Measurements from ENCODE around the gene PCDHB13.
"Not testable (repeated sequence)": the region's sequence is repeated elsewhere in the genome, so short reads cannot be mapped to it uniquely, and the experiment has no call there.

The PCDHB13 gene

DNA sequence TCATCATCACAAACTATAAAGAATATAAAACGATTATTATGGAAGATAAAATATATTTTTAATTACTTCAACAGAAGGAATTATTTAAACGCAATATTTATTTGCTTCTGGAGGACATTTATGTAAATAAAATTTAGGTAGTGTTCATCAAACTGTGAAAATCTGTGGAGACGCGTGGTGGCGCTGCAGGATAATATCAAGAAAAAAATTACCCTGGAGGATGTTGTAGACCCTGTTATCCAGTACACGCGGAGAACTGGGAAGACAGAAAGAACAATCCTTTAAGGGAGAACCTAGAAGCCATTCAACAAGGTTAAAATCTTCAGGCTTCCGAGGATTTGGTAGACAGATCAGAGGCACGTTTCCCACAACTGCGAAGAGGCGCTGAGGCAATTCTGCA lies 5.2 kb upstream of the PCDHB13 start, which contains the start of gene PCDHB12:
PCDHB12 (plus strand) TSS at position 242 of the 400 bp plus-strand sequence. CDS start 189 bp downstream, outside the sequence.
- DNase-seq: no peak

DNA sequence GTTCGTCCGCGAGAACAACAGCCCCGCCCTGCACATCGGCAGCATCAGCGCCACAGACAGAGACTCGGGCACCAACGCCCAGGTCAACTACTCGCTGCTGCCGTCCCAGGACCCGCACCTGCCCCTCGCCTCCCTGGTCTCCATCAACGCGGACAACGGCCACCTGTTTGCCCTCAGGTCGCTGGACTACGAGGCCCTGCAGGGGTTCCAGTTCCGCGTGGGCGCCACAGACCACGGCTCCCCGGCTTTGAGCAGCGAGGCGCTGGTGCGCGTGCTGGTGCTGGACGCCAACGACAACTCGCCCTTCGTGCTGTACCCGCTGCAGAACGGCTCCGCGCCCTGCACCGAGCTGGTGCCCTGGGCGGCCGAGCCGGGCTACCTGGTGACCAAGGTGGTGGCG lies 3.4 kb upstream of the PCDHB13 start:
- DNase-seq: not testable (repeated sequence)

- DNase-seq: not testable (repeated sequence)
Observed at GRCh38 chr5:141210849-141211248, 2.9 kb upstream of the PCDHB13 start.

DNA sequence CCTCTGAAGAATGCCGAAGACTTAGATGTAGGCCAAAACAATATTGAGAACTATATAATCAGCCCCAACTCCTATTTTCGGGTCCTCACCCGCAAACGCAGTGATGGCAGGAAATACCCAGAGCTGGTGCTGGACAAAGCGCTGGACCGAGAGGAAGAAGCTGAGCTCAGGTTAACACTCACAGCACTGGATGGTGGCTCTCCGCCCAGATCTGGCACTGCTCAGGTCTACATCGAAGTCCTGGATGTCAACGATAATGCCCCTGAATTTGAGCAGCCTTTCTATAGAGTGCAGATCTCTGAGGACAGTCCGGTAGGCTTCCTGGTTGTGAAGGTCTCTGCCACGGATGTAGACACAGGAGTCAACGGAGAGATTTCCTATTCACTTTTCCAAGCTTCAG lies 864 bp downstream of the PCDHB13 start:
- not testable (repeated sequence) for DNase-seq

DNA sequence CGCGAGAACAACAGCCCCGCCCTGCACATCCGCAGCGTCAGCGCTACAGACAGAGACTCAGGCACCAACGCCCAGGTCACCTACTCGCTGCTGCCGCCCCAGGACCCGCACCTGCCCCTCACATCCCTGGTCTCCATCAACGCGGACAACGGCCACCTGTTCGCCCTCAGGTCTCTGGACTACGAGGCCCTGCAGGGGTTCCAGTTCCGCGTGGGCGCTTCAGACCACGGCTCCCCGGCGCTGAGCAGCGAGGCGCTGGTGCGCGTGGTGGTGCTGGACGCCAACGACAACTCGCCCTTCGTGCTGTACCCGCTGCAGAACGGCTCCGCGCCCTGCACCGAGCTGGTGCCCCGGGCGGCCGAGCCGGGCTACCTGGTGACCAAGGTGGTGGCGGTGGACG lies 1.8 kb downstream of the PCDHB13 start:
- DNase-seq: not testable (repeated sequence)

- DNase-seq: not testable (repeated sequence)
Observed at GRCh38 chr5:141216035-141216434, 2.3 kb downstream of the PCDHB13 start.

- no peak for DNase-seq
Observed at GRCh38 chr5:141223112-141223783, 9.5 kb downstream of the PCDHB13 start, which contains the start of gene PCDHB14. Gene PCDHB14 (plus strand): TSS chr5:141223343. CDS start chr5:141223506, 163 bp downstream.

- not testable (repeated sequence) for DNase-seq
Observed at GRCh38 chr5:141224844-141225243, 11.1 kb downstream of the PCDHB13 start.

DNA sequence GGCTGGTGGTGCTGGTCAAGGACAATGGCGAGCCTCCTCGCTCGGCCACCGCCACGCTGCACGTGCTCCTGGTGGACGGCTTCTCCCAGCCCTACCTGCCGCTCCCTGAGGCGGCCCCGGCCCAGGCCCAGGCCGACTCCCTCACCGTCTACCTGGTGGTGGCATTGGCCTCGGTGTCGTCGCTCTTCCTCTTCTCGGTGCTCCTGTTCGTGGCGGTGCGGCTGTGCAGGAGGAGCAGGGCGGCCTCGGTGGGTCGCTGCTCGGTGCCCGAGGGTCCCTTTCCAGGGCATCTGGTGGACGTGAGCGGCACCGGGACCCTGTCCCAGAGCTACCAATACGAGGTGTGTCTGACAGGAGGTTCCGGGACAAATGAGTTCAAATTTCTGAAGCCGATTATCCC lies 11.7 kb downstream of the PCDHB13 start:
- DNase-seq: not testable (repeated sequence)

DNA sequence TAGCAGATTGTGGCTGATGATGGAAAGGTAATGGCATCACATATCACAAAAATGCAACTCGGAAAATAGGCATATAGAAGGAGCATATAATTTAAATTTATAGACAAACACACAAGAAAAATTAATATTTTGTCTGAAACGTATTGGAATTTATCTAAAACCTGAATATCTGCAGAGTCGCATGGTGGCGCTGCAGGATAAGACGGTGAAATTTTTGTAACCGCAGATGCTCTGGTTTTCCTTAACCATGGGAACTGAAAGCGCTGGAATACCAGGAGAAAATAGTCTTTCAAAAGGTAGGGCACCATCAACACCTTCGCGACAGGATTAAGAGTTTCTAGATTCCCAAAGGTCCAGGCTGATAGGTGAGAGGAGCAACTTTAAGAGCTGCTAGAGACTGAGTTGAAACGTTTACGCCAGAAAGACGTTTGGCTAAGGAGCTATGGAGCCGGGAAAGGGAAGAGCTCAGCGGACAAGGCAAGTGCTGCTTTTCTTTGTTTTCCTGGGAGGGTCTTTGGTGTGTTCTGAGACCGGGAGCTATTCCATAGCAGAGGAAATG lies 20.5 kb downstream of the PCDHB13 start:
- no peak for DNase-seq

GRCh38 chr5:141235922-141236321 lies 22.2 kb downstream of the PCDHB13 start:
- DNase-seq: not testable (repeated sequence)

- DNase-seq: no peak
Observed at GRCh38 chr5:141236516-141237313, 23.0 kb downstream of the PCDHB13 start.

- DNase-seq: no peak
Observed at GRCh38 chr5:141241496-141241895, 27.8 kb downstream of the PCDHB13 start.

DNA sequence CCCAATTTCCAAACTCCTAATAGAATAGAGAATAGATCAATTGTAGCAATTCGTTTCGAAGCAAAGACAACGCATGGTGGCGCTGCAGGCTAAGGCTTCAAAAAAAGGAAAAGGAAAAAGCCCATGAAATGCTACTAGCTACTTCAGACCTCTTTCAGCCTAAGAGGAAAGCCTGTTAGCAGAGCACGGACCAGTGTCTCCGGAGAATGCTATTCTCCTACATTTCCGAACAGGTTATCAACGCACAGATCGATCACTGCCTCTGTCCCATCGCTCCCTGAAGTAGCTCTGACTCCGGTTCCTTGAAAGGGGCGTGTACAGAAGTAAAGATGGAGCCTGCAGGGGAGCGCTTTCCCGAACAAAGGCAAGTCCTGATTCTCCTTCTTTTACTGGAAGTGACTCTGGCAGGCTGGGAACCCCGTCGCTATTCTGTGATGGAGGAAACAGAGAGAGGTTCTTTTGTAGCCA lies 31.6 kb downstream of the PCDHB13 start, which contains the start of gene PCDHB15:
PCDHB15 (plus strand) TSS at position 146 of the 468 bp plus-strand sequence; CDS start at position 330, 184 bp downstream.
- no peak for DNase-seq

DNA sequence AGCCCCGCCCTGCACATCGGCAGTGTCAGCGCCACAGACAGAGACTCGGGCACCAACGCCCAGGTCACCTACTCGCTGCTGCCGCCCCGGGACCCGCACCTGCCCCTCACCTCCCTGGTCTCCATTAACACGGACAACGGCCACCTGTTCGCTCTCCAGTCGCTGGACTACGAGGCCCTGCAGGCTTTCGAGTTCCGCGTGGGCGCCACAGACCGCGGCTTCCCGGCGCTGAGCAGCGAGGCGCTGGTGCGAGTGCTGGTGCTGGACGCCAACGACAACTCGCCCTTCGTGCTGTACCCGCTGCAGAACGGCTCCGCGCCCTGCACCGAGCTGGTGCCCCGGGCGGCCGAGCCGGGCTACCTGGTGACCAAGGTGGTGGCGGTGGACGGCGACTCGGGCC lies 33.3 kb downstream of the PCDHB13 start:
- not testable (repeated sequence) for DNase-seq

GRCh38 chr5:141247434-141247833 lies 33.7 kb downstream of the PCDHB13 start:
- not testable (repeated sequence) for DNase-seq

GRCh38 chr5:141250576-141250975 lies 36.9 kb downstream of the PCDHB13 start:
- no peak for DNase-seq

- no peak for DNase-seq
Observed at GRCh38 chr5:141258464-141258863, 44.7 kb downstream of the PCDHB13 start.

GRCh38 chr5:141258948-141259347 lies 45.2 kb downstream of the PCDHB13 start:
- no peak for DNase-seq

DNA sequence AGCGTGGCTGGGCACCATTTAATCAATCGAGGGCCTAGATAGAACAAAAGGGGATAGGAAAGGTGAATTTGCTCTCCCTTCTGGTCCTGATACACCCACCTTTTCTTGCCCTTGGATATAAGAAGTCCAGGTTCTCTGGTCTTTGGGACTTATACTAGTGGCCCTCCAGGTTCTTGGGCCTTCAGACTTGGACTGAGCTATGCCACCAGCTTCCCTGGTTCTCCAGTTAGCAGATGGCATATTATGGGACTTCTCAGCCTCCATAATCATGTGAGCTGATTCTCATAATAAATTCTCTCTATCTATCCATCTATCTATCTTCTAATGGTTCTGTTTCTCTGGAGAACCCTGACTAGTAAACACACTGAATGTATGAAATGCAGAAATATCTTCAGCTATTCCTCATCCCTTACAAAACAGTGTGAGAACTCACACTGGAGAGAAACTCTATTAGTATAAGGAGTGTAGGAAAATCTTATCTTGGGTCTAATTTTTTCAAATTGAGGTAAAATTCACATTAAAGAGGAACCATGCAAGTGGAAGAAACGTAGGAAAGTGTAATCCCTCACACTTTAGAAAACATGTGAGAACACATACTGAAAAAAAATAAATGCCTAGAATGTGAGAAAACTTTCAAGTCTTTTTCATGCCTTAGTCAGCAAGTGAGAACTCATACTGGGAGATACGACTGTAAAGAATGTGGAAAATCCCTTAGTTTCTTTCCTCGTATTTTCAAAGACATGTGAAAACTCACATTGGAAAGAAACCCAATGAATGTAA lies 46.9 kb downstream of the PCDHB13 start:
- DNase-seq: no peak

GRCh38 chr5:141261238-141261546 lies 47.5 kb downstream of the PCDHB13 start:
- DNase-seq: no peak
